PC-9 (cell line): ENCODE data around the gene COL4A1.

ENCODE experiments used
- CTCF ChIP-seq: fragments of 200-600 bp; sonication (generic); conservative IDR thresholded peaks from 2 replicates; pipeline ENCODE4 v1.6.1; 2017; ENCODE audit warnings: mixed run types, antibody characterized with exemption, mild to moderate bottlenecking, moderate library complexity
- EZH2 ChIP-seq: fragments of 200-600 bp; sonication (generic); IDR thresholded peaks from 2 replicates; pipeline ENCODE4 v1.8.0; 2017; ENCODE audit warnings: antibody characterized with exemption, low read depth

GRCh38 chr13:110300090-110300815 lies 6.7 kb downstream of the COL4A1 start:
- TF ChIP-seq CTCF (no peak), EZH2 (no peak)
